IPS-NIHi7 (cell line): ENCODE results near the gene METAP1D.
"Not testable (repeated sequence)": the region's sequence is repeated elsewhere in the genome, so short reads cannot be mapped to it uniquely, and the experiment has no call there.

Source experiments
- DNase-seq: peaks from one replicate; pipeline ENCODE4 v3.0.0; 2012; ENCODE audit warnings: mixed read lengths; ENCODE audit errors: extremely low spot score

Gene METAP1D

GRCh38 chr2:172048508-172049503, 49.1 kb downstream of the METAP1D start:
- no peak for DNase-seq

- no peak for DNase-seq
Measured at GRCh38 chr2:172049567-172050120, 49.9 kb downstream of the METAP1D start.

- DNase-seq = no peak
Measured at GRCh38 chr2:172050479-172051125, 50.8 kb downstream of the METAP1D start.

GRCh38 chr2:172052000-172052983, 52.5 kb downstream of the METAP1D start:
- no peak for DNase-seq

DNA sequence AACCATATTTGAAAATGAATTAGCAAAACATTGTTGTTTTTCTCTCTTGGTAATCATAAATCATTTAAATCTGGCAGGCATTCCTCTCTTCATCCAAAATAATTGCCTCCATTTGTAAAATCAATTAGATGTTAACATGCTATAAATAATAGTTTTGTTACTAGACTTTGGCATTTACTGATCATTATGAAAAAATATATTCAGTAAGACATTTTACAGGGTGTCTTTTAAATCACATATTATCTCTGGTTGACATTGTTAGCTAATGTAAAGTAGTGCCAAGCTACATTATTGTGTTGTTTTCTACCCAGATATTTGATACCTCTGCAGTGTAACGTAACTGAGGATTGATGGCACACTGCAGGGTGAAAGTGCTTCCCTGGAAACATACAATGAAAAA, 53.7 kb downstream of the METAP1D start:
- no peak for DNase-seq

DNA sequence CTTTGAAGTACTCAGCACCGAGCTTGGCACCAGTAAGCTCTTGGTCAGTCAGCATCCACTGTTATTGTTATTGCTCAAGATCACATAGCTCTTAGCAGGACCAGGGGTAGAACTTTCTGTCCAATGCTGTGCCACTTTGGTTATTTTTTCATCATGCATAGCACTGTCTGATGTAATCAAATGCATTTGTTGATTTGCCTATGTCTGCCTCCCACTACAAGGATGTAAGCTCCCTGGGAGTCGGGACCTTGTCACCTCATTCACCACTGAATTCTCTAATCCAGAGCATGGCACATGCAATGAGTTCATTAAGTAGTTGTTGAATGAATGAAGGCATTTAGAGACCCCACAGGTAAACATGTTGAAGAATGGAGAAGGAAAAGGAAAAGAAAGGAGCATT, 56.5 kb downstream of the METAP1D start:
- DNase-seq = no peak

DNA sequence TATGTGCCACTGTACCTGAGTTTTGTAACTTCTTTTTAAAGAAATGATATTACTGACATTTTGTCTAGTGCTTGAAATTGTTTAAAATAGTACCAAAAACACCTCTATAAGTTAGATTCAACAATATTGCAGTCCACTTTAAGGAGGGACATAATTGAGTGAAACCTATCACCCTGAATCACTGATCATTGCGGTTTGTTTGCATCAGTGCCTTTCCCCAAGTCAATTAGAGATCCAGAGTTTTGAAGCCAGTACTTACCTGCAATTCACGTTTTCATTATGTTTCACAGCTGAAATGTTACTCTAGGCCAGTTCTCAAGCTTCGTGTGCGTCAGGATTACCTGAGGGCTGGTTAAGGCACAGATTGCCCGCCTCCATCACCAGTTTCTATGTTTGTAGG, 58.9 kb downstream of the METAP1D start:
- no peak for DNase-seq

DNA sequence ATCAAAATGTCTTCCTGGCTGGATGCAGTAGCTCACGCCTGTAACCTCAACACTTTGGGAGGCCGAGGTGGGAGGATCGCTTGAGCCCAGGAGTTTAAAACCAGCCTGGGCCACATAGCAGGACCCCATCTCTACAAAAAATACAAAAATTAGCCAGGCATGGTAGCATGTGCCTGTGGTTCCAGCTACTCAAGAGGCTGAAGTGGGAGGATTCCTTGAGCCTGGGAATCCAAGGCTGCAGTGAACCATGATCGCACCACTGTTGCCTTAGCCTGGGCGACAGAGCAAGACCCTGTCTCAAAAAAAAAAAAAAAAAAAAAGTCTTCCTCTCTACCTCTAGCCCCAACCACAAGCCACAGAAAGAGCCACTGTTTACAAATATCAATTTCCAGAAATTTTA, 60.4 kb downstream of the METAP1D start:
- not testable (repeated sequence) for DNase-seq

DNA sequence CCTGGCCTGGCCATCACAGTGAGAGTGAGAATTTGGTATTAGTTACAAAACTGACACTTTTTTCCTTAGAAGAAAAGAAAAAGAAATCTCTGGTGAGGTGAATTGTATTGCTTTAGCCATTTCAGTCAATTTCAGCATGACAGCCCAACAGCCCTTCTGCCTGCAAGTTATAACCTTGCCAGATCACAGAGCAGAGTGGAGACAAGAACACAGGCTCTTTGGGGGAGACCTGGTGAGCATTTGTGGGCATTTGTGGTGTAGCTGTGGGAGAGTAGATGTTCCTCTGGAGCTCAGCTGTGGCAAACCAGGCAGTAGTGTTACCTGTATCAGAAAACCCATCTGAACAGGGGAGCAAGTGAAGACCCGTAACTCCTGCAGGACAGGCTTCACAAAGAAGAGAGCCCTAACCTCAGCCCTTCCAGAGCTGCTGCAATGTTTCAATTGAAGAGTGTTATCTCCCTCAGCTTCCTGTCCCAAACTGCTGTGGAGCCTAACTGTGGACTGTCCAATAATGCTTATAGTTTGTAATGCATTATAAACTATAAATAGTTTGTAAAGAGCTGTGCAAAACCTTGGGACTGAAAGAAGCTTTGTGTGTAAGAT, 62.8 kb downstream of the METAP1D start:
- no peak for DNase-seq

GRCh38 chr2:172063446-172063845, 63.7 kb downstream of the METAP1D start:
- no peak for DNase-seq

GRCh38 chr2:172065111-172065510, 65.4 kb downstream of the METAP1D start:
- no peak for DNase-seq

DNA sequence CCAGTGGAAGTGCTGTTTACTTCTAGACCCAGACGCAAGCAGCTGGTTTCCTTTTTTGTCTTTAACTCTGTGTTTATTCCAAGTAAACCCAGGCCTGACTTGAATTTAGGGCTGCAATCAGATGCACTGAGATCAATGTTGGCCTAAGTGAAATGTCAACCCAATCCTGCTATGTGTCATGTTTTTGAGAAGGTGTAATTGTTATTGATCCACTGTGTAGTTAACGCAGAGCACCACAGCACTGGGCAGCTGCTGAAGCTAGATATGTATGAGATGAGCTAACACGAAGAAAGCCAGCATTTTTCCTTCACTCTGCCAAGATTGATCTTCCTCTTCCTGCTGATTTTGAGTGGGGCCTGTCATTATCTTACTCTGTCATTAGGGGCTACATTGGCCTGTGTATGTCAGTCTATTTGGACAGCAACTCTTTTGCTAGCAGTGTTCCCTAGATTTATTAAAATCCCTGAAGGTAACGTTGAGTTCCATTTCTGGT, 66.7 kb downstream of the METAP1D start:
- DNase-seq = no peak

GRCh38 chr2:172067905-172068304, 68.2 kb downstream of the METAP1D start:
- not testable (repeated sequence) for DNase-seq

GRCh38 chr2:172070936-172071335, 71.2 kb downstream of the METAP1D start:
- no peak for DNase-seq

DNA sequence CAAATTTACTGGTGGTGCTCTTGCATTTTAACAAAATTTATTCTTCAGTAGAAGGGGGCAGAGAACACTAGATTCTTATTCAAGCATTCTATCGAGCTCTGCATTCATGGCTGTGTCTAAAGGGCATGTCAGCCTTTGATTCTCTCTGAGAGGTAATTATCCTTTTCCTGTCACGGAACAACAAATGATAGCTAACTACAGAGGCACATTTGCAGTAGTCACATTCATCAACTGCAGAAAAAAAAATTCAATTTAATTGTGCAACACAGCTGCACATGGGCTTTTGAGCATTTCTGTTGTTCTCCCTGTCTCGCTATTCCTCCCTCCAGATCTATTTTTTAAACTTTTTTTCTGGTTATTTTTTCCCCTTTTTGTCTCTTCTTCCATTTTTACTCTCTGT, 72.5 kb downstream of the METAP1D start:
- DNase-seq = no peak

- DNase-seq = no peak
Measured at GRCh38 chr2:172072706-172073105, 73.0 kb downstream of the METAP1D start.

GRCh38 chr2:172073518-172073917, 73.8 kb downstream of the METAP1D start:
- DNase-seq = no peak

DNA sequence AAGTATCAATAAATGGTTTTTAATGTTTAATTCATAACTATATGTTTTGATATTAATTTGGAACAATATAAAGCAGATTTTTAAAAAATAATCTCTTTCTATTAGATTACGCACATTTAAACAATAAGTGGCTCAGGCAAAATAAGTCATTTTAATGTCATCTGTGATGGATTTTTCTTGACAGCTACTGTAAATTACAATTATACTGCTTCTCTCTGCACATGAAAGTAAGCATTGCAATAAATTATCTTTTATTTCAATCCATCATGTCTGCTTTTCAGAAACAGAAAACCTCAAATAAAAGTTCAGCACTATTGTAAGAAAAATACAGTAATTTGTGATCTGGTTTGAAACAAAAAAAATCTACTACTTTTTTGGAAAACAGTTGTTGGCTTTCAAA, 74.5 kb downstream of the METAP1D start:
- no peak for DNase-seq

DNA sequence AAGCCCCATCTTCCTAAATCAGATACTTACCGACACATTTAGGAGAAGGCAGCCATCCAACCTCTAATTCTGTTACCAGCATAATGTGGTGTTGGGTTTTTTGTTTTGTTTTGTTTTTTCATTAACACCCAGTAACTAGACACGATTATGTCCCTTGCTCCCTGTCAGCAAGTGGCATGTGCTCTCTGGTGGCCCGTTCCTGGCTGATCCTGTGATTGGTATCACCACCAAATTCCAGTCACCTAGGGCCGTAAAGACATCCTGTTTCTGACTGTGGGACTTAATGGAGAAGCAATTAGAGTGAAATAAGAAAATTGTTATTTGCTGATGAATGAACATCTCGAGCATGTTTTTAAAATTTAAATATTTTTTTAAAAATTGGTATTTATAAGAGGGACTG, 79.7 kb downstream of the METAP1D start:
- DNase-seq = no peak

DNA sequence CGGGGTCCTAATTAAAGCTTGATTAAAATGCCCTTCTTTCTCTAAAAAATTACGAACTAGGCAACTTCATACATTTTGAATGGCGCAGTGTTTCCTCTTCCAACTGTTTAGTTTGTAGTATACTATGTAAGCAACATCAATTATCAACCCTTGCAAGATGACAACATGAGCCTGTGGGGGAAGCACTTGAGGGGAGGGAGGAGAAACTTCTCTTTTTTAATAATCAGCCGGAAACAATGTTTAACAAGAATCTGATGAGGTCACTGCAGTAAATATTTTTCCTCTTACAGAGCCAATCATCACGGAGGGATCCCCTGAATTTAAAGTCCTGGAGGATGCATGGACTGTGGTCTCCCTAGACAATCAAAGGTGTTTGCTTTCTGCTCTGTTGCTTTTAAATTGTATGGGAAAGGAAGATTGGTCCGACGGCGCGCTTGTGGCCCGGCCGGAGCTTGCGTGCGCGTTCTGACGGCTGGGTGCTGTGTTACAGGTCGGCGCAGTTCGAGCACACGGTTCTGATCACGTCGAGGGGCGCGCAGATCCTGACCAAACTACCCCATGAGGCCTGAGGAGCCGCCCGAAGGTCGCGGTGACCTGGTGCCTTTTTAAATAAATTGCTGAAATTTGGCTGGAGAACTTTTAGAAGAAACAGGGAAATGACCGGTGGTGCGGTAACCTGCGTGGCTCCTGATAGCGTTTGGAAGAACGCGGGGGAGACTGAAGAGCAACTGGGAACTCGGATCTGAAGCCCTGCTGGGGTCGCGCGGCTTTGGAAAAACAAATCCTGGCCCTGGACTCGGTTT, 80.3 kb downstream of the METAP1D start:
- no peak for DNase-seq
